CD4-positive, alpha-beta T cell treated with Interleukin-15 for 4 hours (primary cell): Measurements from ENCODE around the gene ABTB2.
"Not testable (repeated sequence)": the region's sequence is repeated elsewhere in the genome, so short reads cannot be mapped to it uniquely, and the experiment has no call there.

ENCODE experiments used
- DNase-seq: peaks from one replicate; pipeline ENCODE4 v3.0.0-alpha.2; 2020; ENCODE audit warnings: low spot score

Gene ABTB2

GRCh38 chr11:34185926-34186841 is 171.6 kb downstream of the ABTB2 start:
- no peak for DNase-seq

- no peak for DNase-seq
Observed at GRCh38 chr11:34184505-34185015, 173.2 kb downstream of the ABTB2 start.

GRCh38 chr11:34183848-34184391 is 173.9 kb downstream of the ABTB2 start:
- DNase-seq = no peak

GRCh38 chr11:34182921-34183685 is 174.7 kb downstream of the ABTB2 start:
- no peak for DNase-seq

- no peak for DNase-seq
Observed at GRCh38 chr11:34182425-34182824, 175.4 kb downstream of the ABTB2 start.

GRCh38 chr11:34181856-34182405 is 175.9 kb downstream of the ABTB2 start:
- DNase-seq = no peak

- DNase-seq = no peak
Observed at GRCh38 chr11:34181251-34181650, 176.6 kb downstream of the ABTB2 start.

- DNase-seq = not testable (repeated sequence)
Observed at GRCh38 chr11:34180814-34181165, 177.0 kb downstream of the ABTB2 start.

GRCh38 chr11:34180040-34180813 is 177.6 kb downstream of the ABTB2 start:
- DNase-seq = no peak

- no peak for DNase-seq
Observed at GRCh38 chr11:34179026-34179675, 178.7 kb downstream of the ABTB2 start.

GRCh38 chr11:34178209-34178821 is 179.5 kb downstream of the ABTB2 start:
- no peak for DNase-seq

- no peak for DNase-seq
Observed at GRCh38 chr11:34176751-34177209, 181.0 kb downstream of the ABTB2 start.

GRCh38 chr11:34175284-34176019 is 182.4 kb downstream of the ABTB2 start:
- no peak for DNase-seq

- peak; percentile 74 for DNase-seq
Observed at GRCh38 chr11:34174412-34175041, 183.3 kb downstream of the ABTB2 start.

- no peak for DNase-seq
Observed at GRCh38 chr11:34173050-34173449, 184.8 kb downstream of the ABTB2 start.

GRCh38 chr11:34169686-34170085 is 188.1 kb downstream of the ABTB2 start:
- DNase-seq = no peak

GRCh38 chr11:34168642-34169420 is 189.0 kb downstream of the ABTB2 start:
- no peak for DNase-seq

GRCh38 chr11:34167961-34168360 is 189.8 kb downstream of the ABTB2 start:
- DNase-seq = no peak
